ENCODE results near the gene MYRIP. TPM values are rescaled to one million over a fixed set of nuclear protein-coding genes. Genes with fewer than 3 reads are reported as not detected.

MYRIP gene
- total RNA-seq, 1 experiment from 2014 or later = 0.44 TPM

- CTCF ChIA-PET = no interaction called here
- H4K20me1 ChIP-seq (ENCODE audit: insufficient read depth) = no peaks in the 10 kb centered on the region
- H3K27ac ChIP-seq (ENCODE audit: low read depth, low read length) = no peak overlapping the region
- DNase-seq (ENCODE audit: low read depth, low spot score) = no peak
- H3K36me3 ChIP-seq (ENCODE audit: control insufficient read depth in 1 of 2, insufficient read depth in 2 of 2, low read length in 2 of 2) = no peaks in the 10 kb centered on the region
- no peak overlapping the region for H3K4me3 ChIP-seq (replicated peaks in 1 of 2; ENCODE audit: low read depth in 1 of 2, low read length in 2 of 2)
- intact Hi-C loops (cut with micrococcal nuclease) = no loop called here
- no peak for TF ChIP-seq RAD21 (IDR thresholded peaks at IDR 0.05; ENCODE audit: low read depth)
- TF ChIP-seq ZFX (IDR thresholded peaks at IDR 0.05) = no peak
- TF ChIP-seq CBX3 (IDR thresholded peaks at IDR 0.05; ENCODE audit: low read depth) = no peak
- TF ChIP-seq MAX (IDR thresholded peaks at IDR 0.05) = no peak
- no peak for TF ChIP-seq JUND (IDR thresholded peaks at IDR 0.05)
- TF ChIP-seq POLR2AphosphoS5 (IDR thresholded peaks at IDR 0.05; ENCODE audit: low read depth, low read length) = no peak
- TF ChIP-seq POLR2A (IDR thresholded peaks at IDR 0.05; ENCODE audit: borderline replicate concordance, extremely low read depth, insufficient read depth, insufficient read length) = no peak
- no peak for TF ChIP-seq YY1 (IDR thresholded peaks at IDR 0.05; ENCODE audit: extremely low read depth, insufficient replicate concordance, low read depth, low read length)
- TF ChIP-seq EGR1 (IDR thresholded peaks at IDR 0.05; ENCODE audit: low read depth) = no peak
- no peak for TF ChIP-seq ELF1 (IDR thresholded peaks at IDR 0.05; ENCODE audit: borderline replicate concordance, low read depth)
- TF ChIP-seq EZH2phosphoT487 (IDR thresholded peaks at IDR 0.05; ENCODE audit: borderline replicate concordance) = no peak
- RAD21 ChIA-PET (ENCODE audit: low non-redundant PET in 1 of 2, low total read pairs in 2 of 2, uncharacterized antibody in 2 of 2, unreplicated experiment in 2 of 2) = no interaction called here
- H3K9me3 ChIP-seq (ENCODE audit: control insufficient read depth in 1 of 2, insufficient read depth in 1 of 2, low read depth in 1 of 2, low read length in 2 of 2) = no peaks in the 10 kb centered on the region
- no peak for ATAC-seq
- peaks cover 4% of the 10 kb centered on the region; the same call in 1 of the 2 replicates for H3K27me3 ChIP-seq (ENCODE audit: insufficient read depth, low read length)
- POLR2A ChIA-PET = no interaction called here
- H3K79me2 ChIP-seq (ENCODE audit: insufficient read depth, low read length) = no peaks in the 10 kb centered on the region
- no peaks in the 10 kb centered on the region for H3K4me1 ChIP-seq (ENCODE audit: control insufficient read depth in 1 of 2, insufficient read depth in 2 of 2, low read length in 2 of 2)
- H3K9ac ChIP-seq (ENCODE audit: low read length) = no peak overlapping the region
- no peak overlapping the region for H2AFZ ChIP-seq (ENCODE audit: low read depth, low read length, poor library complexity, severe bottlenecking)
- H3K4me2 ChIP-seq (ENCODE audit: low read length) = no peak overlapping the region
- H3K9me2 ChIP-seq (ENCODE audit: insufficient read depth) = no peaks in the 10 kb centered on the region
- BruUV-seq (replicated peaks) = no TSS peak
These were observed 161.6 kb downstream of the MYRIP start for GRCh38 chr3:39970982-39971381.

DNA sequence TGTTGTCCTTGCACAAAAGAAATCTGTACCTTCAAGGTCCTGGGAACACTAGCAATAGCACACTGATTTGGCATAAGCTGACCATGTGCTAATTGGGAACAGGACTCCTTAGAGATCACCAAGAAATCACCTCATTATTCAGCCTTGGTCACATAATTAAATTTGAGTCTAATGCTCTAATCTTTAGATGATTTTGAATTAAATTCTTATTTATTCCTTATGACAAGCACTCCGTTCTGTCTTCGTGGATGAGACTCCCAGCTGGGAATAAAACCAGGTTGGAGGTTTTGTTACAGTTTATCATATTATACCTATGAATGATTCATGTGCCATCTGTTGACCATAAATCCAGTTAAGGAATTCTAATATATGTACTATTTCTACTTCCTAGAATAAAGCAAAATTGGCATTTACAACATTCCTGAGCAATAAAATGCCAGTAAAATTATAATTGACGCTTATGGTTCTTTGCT lies 162.2 kb downstream of the MYRIP start:
- POLR2A ChIA-PET = no interaction called here
- RAD21 ChIA-PET (ENCODE audit: low non-redundant PET in 1 of 2, low total read pairs in 2 of 2, uncharacterized antibody in 2 of 2, unreplicated experiment in 2 of 2) = no interaction called here
- H3K36me3 ChIP-seq (ENCODE audit: control insufficient read depth in 1 of 2, insufficient read depth in 2 of 2, low read length in 2 of 2) = no peaks in the 10 kb centered on the region
- H3K9me2 ChIP-seq (ENCODE audit: insufficient read depth) = no peaks in the 10 kb centered on the region
- H3K4me2 ChIP-seq (ENCODE audit: low read length) = no peak overlapping the region
- no peak overlapping the region for H2AFZ ChIP-seq (ENCODE audit: low read depth, low read length, poor library complexity, severe bottlenecking)
- no peak for ATAC-seq
- no TSS peak for BruUV-seq (replicated peaks)
- no peaks in the 10 kb centered on the region for H4K20me1 ChIP-seq (ENCODE audit: insufficient read depth)
- H3K9ac ChIP-seq (ENCODE audit: low read length) = no peak overlapping the region
- TF ChIP-seq SP1 (IDR thresholded peaks at IDR 0.05; ENCODE audit: low read depth) (no peak), SRF (IDR thresholded peaks at IDR 0.05; ENCODE audit: low read depth) (no peak)
- no peaks in the 10 kb centered on the region for H3K9me3 ChIP-seq (ENCODE audit: control insufficient read depth in 1 of 2, insufficient read depth in 1 of 2, low read depth in 1 of 2, low read length in 2 of 2)
- intact Hi-C loops (cut with micrococcal nuclease) = no loop called here
- H3K4me3 ChIP-seq (replicated peaks in 1 of 2; ENCODE audit: low read depth in 1 of 2, low read length in 2 of 2) = no peak overlapping the region
- CTCF ChIA-PET = no interaction called here
- DNase-seq (ENCODE audit: low read depth, low spot score) = no peak
- no peaks in the 10 kb centered on the region for H3K4me1 ChIP-seq (ENCODE audit: control insufficient read depth in 1 of 2, insufficient read depth in 2 of 2, low read length in 2 of 2)
- peaks cover 4% of the 10 kb centered on the region; the same call in 1 of the 2 replicates for H3K27me3 ChIP-seq (ENCODE audit: insufficient read depth, low read length)
- H3K79me2 ChIP-seq (ENCODE audit: insufficient read depth, low read length) = no peaks in the 10 kb centered on the region
- no peak overlapping the region for H3K27ac ChIP-seq (ENCODE audit: low read depth, low read length)

All from HCT116 (cell line).